Measurements from ENCODE around the gene MCM5. TPM values are rescaled to one million over a fixed set of nuclear protein-coding genes. Genes with fewer than 3 reads are reported as not detected.

Gene MCM5
- total and polyA plus RNA-seq, 2 experiments from 2014 or later, result 288 to 325 TPM

DNA sequence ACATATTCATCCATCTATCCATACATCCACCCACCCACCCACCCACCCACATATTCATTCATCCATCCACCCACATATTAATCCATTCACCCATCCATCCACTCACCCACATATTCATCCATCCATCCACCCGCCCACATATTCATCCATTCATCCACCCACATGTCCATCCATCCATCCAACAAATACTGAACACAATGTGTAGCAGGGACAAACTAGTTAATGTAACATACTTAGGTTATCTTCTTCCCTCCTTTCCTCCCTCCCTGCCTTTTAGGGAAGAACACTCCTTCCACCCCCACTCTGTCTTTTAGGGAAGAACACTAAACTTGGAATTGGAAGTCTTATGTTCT is 39.4 kb downstream of the MCM5 start:
- Histone ChIP-seq H4K20me1 (replicated peaks; ENCODE audit: insufficient read depth) (no peaks in the 10 kb centered on the region; the same call in 1 of the 2 replicates), H3K79me2 (replicated peaks; ENCODE audit: insufficient read depth) (no peaks in the 10 kb centered on the region), H3K9me2 (ENCODE audit: insufficient read depth) (no peaks in the 10 kb centered on the region), H3K4me2 (no peak overlapping the region), H3K4me1 (ENCODE audit: insufficient read depth) (no peaks in the 10 kb centered on the region), H3K27ac (ENCODE audit: low read depth) (no peak overlapping the region), H3K27me3 (ENCODE audit: insufficient read depth) (no peaks in the 10 kb centered on the region), H2AFZ (no peak overlapping the region), H3K36me3 (ENCODE audit: insufficient read depth) (no peaks in the 10 kb centered on the region; the same call in 1 of the 2 replicates), H3F3A (replicated peaks; ENCODE audit: low read depth) (peaks cover 9% of the 10 kb centered on the region), H3K4me3 (no peak overlapping the region)
- TF ChIP-seq CREB1 (CRISPR knock-in tag; IDR thresholded peaks at IDR 0.05; ENCODE audit: low read depth) (no peak), STAT1 (IDR thresholded peaks at IDR 0.05; ENCODE audit: unreplicated experiment) (no peak), ZNF331 (CRISPR knock-in tag; IDR thresholded peaks at IDR 0.05; ENCODE audit: low read depth) (no peak), NANOG (IDR thresholded peaks at IDR 0.05; ENCODE audit: borderline replicate concordance) (no peak), POLR2AphosphoS5 (IDR thresholded peaks at IDR 0.05; ENCODE audit: low read depth) (no peak), EZH2phosphoT487 (IDR thresholded peaks at IDR 0.05; ENCODE audit: unreplicated experiment) (no peak), JUNB (IDR thresholded peaks at IDR 0.05; ENCODE audit: unreplicated experiment) (no peak), ZNF114 (CRISPR knock-in tag; IDR thresholded peaks at IDR 0.05) (no peak), EZH2 (IDR thresholded peaks at IDR 0.05; ENCODE audit: low read depth, unreplicated experiment) (no peak)
- TF ChIP-seq, protein P1, sequence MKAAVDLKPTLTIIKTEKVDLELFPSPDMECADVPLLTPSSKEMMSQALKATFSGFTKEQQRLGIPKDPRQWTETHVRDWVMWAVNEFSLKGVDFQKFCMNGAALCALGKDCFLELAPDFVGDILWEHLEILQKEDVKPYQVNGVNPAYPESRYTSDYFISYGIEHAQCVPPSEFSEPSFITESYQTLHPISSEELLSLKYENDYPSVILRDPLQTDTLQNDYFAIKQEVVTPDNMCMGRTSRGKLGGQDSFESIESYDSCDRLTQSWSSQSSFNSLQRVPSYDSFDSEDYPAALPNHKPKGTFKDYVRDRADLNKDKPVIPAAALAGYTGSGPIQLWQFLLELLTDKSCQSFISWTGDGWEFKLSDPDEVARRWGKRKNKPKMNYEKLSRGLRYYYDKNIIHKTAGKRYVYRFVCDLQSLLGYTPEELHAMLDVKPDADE (IDR thresholded peaks at IDR 0.05), result no peak
- TF ChIP-seq, protein P2, sequence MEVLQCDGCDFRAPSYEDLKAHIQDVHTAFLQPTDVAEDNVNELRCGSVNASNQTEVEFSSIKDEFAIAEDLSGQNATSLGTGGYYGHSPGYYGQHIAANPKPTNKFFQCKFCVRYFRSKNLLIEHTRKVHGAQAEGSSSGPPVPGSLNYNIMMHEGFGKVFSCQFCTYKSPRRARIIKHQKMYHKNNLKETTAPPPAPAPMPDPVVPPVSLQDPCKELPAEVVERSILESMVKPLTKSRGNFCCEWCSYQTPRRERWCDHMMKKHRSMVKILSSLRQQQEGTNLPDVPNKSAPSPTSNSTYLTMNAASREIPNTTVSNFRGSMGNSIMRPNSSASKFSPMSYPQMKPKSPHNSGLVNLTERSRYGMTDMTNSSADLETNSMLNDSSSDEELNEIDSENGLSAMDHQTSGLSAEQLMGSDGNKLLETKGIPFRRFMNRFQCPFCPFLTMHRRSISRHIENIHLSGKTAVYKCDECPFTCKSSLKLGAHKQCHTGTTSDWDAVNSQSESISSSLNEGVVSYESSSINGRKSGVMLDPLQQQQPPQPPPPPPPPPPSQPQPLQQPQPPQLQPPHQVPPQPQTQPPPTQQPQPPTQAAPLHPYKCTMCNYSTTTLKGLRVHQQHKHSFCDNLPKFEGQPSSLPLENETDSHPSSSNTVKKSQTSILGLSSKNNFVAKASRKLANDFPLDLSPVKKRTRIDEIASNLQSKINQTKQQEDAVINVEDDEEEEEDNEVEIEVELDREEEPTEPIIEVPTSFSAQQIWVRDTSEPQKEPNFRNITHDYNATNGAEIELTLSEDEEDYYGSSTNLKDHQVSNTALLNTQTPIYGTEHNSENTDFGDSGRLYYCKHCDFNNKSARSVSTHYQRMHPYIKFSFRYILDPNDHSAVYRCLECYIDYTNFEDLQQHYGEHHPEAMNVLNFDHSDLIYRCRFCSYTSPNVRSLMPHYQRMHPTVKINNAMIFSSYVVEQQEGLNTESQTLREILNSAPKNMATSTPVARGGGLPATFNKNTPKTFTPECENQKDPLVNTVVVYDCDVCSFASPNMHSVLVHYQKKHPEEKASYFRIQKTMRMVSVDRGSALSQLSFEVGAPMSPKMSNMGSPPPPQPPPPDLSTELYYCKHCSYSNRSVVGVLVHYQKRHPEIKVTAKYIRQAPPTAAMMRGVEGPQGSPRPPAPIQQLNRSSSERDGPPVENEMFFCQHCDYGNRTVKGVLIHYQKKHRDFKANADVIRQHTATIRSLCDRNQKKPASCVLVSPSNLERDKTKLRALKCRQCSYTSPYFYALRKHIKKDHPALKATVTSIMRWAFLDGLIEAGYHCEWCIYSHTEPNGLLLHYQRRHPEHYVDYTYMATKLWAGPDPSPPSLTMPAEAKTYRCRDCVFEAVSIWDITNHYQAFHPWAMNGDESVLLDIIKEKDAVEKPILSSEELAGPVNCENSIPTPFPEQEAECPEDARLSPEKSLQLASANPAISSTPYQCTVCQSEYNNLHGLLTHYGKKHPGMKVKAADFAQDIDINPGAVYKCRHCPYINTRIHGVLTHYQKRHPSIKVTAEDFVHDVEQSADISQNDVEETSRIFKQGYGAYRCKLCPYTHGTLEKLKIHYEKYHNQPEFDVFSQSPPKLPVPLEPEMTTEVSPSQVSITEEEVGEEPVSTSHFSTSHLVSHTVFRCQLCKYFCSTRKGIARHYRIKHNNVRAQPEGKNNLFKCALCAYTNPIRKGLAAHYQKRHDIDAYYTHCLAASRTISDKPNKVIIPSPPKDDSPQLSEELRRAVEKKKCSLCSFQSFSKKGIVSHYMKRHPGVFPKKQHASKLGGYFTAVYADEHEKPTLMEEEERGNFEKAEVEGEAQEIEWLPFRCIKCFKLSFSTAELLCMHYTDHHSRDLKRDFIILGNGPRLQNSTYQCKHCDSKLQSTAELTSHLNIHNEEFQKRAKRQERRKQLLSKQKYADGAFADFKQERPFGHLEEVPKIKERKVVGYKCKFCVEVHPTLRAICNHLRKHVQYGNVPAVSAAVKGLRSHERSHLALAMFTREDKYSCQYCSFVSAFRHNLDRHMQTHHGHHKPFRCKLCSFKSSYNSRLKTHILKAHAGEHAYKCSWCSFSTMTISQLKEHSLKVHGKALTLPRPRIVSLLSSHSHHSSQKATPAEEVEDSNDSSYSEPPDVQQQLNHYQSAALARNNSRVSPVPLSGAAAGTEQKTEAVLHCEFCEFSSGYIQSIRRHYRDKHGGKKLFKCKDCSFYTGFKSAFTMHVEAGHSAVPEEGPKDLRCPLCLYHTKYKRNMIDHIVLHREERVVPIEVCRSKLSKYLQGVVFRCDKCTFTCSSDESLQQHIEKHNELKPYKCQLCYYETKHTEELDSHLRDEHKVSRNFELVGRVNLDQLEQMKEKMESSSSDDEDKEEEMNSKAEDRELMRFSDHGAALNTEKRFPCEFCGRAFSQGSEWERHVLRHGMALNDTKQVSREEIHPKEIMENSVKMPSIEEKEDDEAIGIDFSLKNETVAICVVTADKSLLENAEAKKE (CRISPR knock-in tag; IDR thresholded peaks at IDR 0.05), result no peak
- TF ChIP-seq, protein P3, sequence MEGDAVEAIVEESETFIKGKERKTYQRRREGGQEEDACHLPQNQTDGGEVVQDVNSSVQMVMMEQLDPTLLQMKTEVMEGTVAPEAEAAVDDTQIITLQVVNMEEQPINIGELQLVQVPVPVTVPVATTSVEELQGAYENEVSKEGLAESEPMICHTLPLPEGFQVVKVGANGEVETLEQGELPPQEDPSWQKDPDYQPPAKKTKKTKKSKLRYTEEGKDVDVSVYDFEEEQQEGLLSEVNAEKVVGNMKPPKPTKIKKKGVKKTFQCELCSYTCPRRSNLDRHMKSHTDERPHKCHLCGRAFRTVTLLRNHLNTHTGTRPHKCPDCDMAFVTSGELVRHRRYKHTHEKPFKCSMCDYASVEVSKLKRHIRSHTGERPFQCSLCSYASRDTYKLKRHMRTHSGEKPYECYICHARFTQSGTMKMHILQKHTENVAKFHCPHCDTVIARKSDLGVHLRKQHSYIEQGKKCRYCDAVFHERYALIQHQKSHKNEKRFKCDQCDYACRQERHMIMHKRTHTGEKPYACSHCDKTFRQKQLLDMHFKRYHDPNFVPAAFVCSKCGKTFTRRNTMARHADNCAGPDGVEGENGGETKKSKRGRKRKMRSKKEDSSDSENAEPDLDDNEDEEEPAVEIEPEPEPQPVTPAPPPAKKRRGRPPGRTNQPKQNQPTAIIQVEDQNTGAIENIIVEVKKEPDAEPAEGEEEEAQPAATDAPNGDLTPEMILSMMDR (conservative IDR thresholded peaks at IDR 0.05; ENCODE audit: low read depth in 2 of 2), result no peak
- TF ChIP-seq, protein P4, sequence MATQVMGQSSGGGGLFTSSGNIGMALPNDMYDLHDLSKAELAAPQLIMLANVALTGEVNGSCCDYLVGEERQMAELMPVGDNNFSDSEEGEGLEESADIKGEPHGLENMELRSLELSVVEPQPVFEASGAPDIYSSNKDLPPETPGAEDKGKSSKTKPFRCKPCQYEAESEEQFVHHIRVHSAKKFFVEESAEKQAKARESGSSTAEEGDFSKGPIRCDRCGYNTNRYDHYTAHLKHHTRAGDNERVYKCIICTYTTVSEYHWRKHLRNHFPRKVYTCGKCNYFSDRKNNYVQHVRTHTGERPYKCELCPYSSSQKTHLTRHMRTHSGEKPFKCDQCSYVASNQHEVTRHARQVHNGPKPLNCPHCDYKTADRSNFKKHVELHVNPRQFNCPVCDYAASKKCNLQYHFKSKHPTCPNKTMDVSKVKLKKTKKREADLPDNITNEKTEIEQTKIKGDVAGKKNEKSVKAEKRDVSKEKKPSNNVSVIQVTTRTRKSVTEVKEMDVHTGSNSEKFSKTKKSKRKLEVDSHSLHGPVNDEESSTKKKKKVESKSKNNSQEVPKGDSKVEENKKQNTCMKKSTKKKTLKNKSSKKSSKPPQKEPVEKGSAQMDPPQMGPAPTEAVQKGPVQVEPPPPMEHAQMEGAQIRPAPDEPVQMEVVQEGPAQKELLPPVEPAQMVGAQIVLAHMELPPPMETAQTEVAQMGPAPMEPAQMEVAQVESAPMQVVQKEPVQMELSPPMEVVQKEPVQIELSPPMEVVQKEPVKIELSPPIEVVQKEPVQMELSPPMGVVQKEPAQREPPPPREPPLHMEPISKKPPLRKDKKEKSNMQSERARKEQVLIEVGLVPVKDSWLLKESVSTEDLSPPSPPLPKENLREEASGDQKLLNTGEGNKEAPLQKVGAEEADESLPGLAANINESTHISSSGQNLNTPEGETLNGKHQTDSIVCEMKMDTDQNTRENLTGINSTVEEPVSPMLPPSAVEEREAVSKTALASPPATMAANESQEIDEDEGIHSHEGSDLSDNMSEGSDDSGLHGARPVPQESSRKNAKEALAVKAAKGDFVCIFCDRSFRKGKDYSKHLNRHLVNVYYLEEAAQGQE (IDR thresholded peaks at IDR 0.05; ENCODE audit: unreplicated experiment), result no peak
- no peak overlapping the region for H3K4me3 Mint-ChIP-seq
- H3K27me3 Mint-ChIP-seq (ENCODE audit: insufficient read depth, low read depth, poor library complexity), result peaks cover 20% of the 10 kb centered on the region
- peaks cover 25% of the 10 kb centered on the region for H3K36me3 Mint-ChIP-seq (ENCODE audit: low read depth)
- no peak for DNase-seq (ENCODE audit: low spot score)
- ATAC-seq, result no peak
- no peak overlapping the region for H3K27ac Mint-ChIP-seq
- H3K4me1 Mint-ChIP-seq, result peaks cover 12% of the 10 kb centered on the region
- H3K9me3 Mint-ChIP-seq, result no peaks in the 10 kb centered on the region; the same call in 1 of the 3 replicates

Data from GM23338 (cell line).